NCI-H2227 (cell line): ENCODE results near the gene TMEM214.

Source experiments
- DNase-seq: peaks from one replicate; lab custom pipeline; 2025; ENCODE audit not compliant: unreplicated experiment; lab: John Stamatoyannopoulos, UW

Gene TMEM214

GRCh38 chr2:27083410-27084296, 50.9 kb downstream of the TMEM214 start:
- no peak for DNase-seq

GRCh38 chr2:27084297-27085061, 51.7 kb downstream of the TMEM214 start:
- no peak for DNase-seq

GRCh38 chr2:27085062-27085672, 52.4 kb downstream of the TMEM214 start:
- DNase-seq = no peak

- DNase-seq = peak; percentile 71
Measured at GRCh38 chr2:27085673-27086089, 52.9 kb downstream of the TMEM214 start.

- peak; percentile 98 for DNase-seq
Measured at GRCh38 chr2:27086090-27086723, 53.4 kb downstream of the TMEM214 start.

GRCh38 chr2:27086724-27087593, 54.2 kb downstream of the TMEM214 start, which contains the start of gene KHK:
TSS of gene KHK (plus strand) at chr2:27086772. CDS start at chr2:27087260, 488 bp downstream.
- DNase-seq = peak; percentile 71

- no peak for DNase-seq
Measured at GRCh38 chr2:27087823-27088410, 55.2 kb downstream of the TMEM214 start.

GRCh38 chr2:27088634-27089033, 55.9 kb downstream of the TMEM214 start:
- DNase-seq = no peak

GRCh38 chr2:27089111-27089954, 56.6 kb downstream of the TMEM214 start:
- DNase-seq = no peak
